HEK293 (cell line): Measurements from ENCODE around the gene CNTNAP4.

ENCODE experiments used
- CTCF ChIA-PET: fragments of 350-600 bp; formaldehyde crosslinking; extraction: SDS; loops from one replicate; lab custom pipeline; 2021; ENCODE audit warnings: antibody characterized with exemption; lab: Yijun Ruan, JAX
- POLR2A ChIA-PET: fragments of 300-600 bp; formaldehyde crosslinking; extraction: SDS; loops from one replicate; lab custom pipeline; 2020; ENCODE audit warnings: antibody characterized with exemption, inconsistent platforms; lab: Yijun Ruan, JAX
- H3K27ac ChIP-seq: fragments of 200-500 bp; sonication (Bioruptor generic); 2 replicates; pipeline ENCODE4 v1.5.1; 2014; ENCODE audit warnings: low read depth, low read length, control low read depth, inconsistent platforms; ENCODE audit errors: extremely low read depth
- H3K36me3 ChIP-seq, 2 experiments: fragments of 200-500 bp in 1 of 2; sonication (Bioruptor generic) in 1 of 2; 1 replicate in 1 of 2; 2 replicates in 1 of 2; pipeline ENCODE4 v1.5.1; 2014 to 2017; ENCODE audit warnings: inconsistent platforms in 2 of 2, low read length in 2 of 2; ENCODE audit not compliant: control insufficient read depth in 2 of 2, insufficient read depth in 1 of 2
- H3K4me1 ChIP-seq: fragments of 200-500 bp; sonication (Bioruptor generic); 2 replicates; pipeline ENCODE4 v1.5.1; 2014; ENCODE audit warnings: mild to moderate bottlenecking, low read length, inconsistent platforms; ENCODE audit not compliant: control insufficient read depth, insufficient read depth
- H3K4me3 ChIP-seq: 2 replicates; pipeline ENCODE4 v1.5.1; 2011; ENCODE audit warnings: low read depth, mild to moderate bottlenecking, control low read depth, low read length, moderate library complexity
- H3K9me3 ChIP-seq: fragments of 200-500 bp; sonication (Bioruptor generic); 2 replicates; pipeline ENCODE4 v1.5.1; 2014; ENCODE audit warnings: low read depth, low read length, inconsistent platforms; ENCODE audit not compliant: control insufficient read depth, insufficient read depth
- REPIN1 ChIP-seq: fragments of 450-650 bp; formaldehyde crosslinking; IDR thresholded peaks from 2 replicates; pipeline ENCODE4 v1.5.1; 2017; ENCODE audit warnings: missing biosample characterization, missing genetic modification characterization, low read depth
- SP2 ChIP-seq: fragments of 450-650 bp; formaldehyde crosslinking; IDR thresholded peaks from 2 replicates; pipeline ENCODE4 v1.5.1; 2016; ENCODE audit warnings: missing biosample characterization, missing genetic modification characterization
- ZBTB7A ChIP-seq: fragments of 450-650 bp; formaldehyde crosslinking; IDR thresholded peaks from 2 replicates; pipeline ENCODE4 v1.5.1; 2016; ENCODE audit warnings: low read depth, missing biosample characterization, missing genetic modification characterization
- ZFP3 ChIP-seq: fragments of 450-650 bp; formaldehyde crosslinking; IDR thresholded peaks from 2 replicates; pipeline ENCODE4 v1.5.1; 2016; ENCODE audit warnings: low read depth, missing biosample characterization, missing genetic modification characterization
- ZNF140 ChIP-seq: fragments of 450-650 bp; formaldehyde crosslinking; IDR thresholded peaks from 2 replicates; pipeline ENCODE4 v1.5.1; 2016; ENCODE audit warnings: missing biosample characterization, missing genetic modification characterization
- ZNF155 ChIP-seq: fragments of 450-650 bp; formaldehyde crosslinking; IDR thresholded peaks from 2 replicates; pipeline ENCODE4 v1.5.1; 2016; ENCODE audit warnings: missing biosample characterization, missing genetic modification characterization
- ZNF211 ChIP-seq: fragments of 450-650 bp; formaldehyde crosslinking; IDR thresholded peaks from 2 replicates; pipeline ENCODE4 v1.5.1; 2016; ENCODE audit warnings: low read depth, missing biosample characterization, missing genetic modification characterization
- ZNF266 ChIP-seq: fragments of 450-650 bp; formaldehyde crosslinking; IDR thresholded peaks from 2 replicates; pipeline ENCODE4 v1.5.1; 2016; ENCODE audit warnings: missing biosample characterization, missing genetic modification characterization, low read depth
- ZNF404 ChIP-seq: fragments of 450-650 bp; formaldehyde crosslinking; IDR thresholded peaks from 2 replicates; pipeline ENCODE4 v1.5.1; 2017; ENCODE audit warnings: missing biosample characterization, missing genetic modification characterization
- ZNF514 ChIP-seq: fragments of 450-650 bp; formaldehyde crosslinking; IDR thresholded peaks from 2 replicates; pipeline ENCODE4 v1.5.1; 2016; ENCODE audit warnings: missing biosample characterization, missing genetic modification characterization
- ZNF555 ChIP-seq: fragments of 450-650 bp; formaldehyde crosslinking; conservative IDR thresholded peaks from 2 replicates; pipeline ENCODE4 v1.5.1; 2017; ENCODE audit warnings: missing biosample characterization, mild to moderate bottlenecking, missing genetic modification characterization, inconsistent platforms
- ZNF658 ChIP-seq: fragments of 450-650 bp; formaldehyde crosslinking; IDR thresholded peaks from 2 replicates; pipeline ENCODE4; 2016; ENCODE audit warnings: missing biosample characterization, missing genetic modification characterization
- ZXDB ChIP-seq: fragments of 450-650 bp; formaldehyde crosslinking; IDR thresholded peaks from 2 replicates; pipeline ENCODE4 v1.5.1; 2016; ENCODE audit warnings: missing biosample characterization, missing genetic modification characterization
- TF ChIP-seq, protein P1 (sequence below): fragments of 450-650 bp; formaldehyde crosslinking; IDR thresholded peaks from 2 replicates; pipeline ENCODE4 v1.5.1; 2016; ENCODE audit warnings: missing biosample characterization, missing genetic modification characterization
- TF ChIP-seq, protein P2 (sequence below): fragments of 450-650 bp; formaldehyde crosslinking; IDR thresholded peaks from 2 replicates; pipeline ENCODE4 v1.5.1; 2016; ENCODE audit warnings: missing biosample characterization, missing genetic modification characterization, low read depth
- TF ChIP-seq, protein P3 (sequence below): fragments of 450-650 bp; formaldehyde crosslinking; IDR thresholded peaks from 2 replicates; pipeline ENCODE4 v1.5.1; 2016; ENCODE audit warnings: missing biosample characterization, missing genetic modification characterization, borderline replicate concordance
- TF ChIP-seq, protein P4 (sequence below): fragments of 450-650 bp; formaldehyde crosslinking; conservative IDR thresholded peaks from 2 replicates; pipeline ENCODE4 v1.5.1; 2016; ENCODE audit warnings: low read depth, missing biosample characterization, missing genetic modification characterization
- TF ChIP-seq, protein P5 (sequence below): fragments of 450-650 bp; formaldehyde crosslinking; IDR thresholded peaks from 2 replicates; pipeline ENCODE4 v1.5.0; 2017; ENCODE audit warnings: missing biosample characterization, missing genetic modification characterization, borderline replicate concordance
- TF ChIP-seq, protein P6 (sequence below): fragments of 450-650 bp; formaldehyde crosslinking; IDR thresholded peaks from 2 replicates; pipeline ENCODE4 v1.5.1; 2017; ENCODE audit warnings: missing biosample characterization, missing genetic modification characterization

Gene CNTNAP4

DNA sequence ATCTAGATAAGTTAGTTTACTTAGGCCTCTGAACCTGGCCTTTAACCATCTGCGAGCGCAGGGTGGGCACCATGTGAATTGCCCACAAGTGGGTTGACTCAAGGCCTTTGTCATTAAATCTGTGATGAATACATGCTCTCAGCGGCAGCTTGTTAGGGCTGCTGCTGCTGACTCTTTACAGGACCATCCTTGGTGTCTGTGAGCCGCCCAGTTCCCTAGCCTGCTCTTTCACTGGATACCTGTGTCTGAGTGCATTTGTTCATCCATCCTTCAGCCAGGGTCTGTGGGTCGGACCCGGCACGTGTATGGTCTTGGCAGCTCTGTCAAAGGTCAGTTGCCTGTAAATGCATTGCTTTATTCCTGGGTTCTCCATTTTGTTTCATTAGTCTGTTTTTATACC is 321.3 kb downstream of the CNTNAP4 start:
- POLR2A ChIA-PET, result no interaction called here

More for the DNA sequence above, 321.3 kb downstream of the CNTNAP4 start:
- Histone ChIP-seq H3K9me3 (no peaks in the 10 kb centered on the region), H3K27ac (no peak overlapping the region), H3K4me1 (no peaks in the 10 kb centered on the region)
- TF ChIP-seq, protein P1, sequence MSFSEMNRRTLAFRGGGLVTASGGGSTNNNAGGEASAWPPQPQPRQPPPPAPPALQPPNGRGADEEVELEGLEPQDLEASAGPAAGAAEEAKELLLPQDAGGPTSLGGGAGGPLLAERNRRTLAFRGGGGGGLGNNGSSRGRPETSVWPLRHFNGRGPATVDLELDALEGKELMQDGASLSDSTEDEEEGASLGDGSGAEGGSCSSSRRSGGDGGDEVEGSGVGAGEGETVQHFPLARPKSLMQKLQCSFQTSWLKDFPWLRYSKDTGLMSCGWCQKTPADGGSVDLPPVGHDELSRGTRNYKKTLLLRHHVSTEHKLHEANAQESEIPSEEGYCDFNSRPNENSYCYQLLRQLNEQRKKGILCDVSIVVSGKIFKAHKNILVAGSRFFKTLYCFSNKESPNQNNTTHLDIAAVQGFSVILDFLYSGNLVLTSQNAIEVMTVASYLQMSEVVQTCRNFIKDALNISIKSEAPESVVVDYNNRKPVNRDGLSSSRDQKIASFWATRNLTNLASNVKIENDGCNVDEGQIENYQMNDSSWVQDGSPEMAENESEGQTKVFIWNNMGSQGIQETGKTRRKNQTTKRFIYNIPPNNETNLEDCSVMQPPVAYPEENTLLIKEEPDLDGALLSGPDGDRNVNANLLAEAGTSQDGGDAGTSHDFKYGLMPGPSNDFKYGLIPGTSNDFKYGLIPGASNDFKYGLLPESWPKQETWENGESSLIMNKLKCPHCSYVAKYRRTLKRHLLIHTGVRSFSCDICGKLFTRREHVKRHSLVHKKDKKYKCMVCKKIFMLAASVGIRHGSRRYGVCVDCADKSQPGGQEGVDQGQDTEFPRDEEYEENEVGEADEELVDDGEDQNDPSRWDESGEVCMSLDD (tag by site-specific recombination), result no peak
- TF ChIP-seq, protein P2, sequence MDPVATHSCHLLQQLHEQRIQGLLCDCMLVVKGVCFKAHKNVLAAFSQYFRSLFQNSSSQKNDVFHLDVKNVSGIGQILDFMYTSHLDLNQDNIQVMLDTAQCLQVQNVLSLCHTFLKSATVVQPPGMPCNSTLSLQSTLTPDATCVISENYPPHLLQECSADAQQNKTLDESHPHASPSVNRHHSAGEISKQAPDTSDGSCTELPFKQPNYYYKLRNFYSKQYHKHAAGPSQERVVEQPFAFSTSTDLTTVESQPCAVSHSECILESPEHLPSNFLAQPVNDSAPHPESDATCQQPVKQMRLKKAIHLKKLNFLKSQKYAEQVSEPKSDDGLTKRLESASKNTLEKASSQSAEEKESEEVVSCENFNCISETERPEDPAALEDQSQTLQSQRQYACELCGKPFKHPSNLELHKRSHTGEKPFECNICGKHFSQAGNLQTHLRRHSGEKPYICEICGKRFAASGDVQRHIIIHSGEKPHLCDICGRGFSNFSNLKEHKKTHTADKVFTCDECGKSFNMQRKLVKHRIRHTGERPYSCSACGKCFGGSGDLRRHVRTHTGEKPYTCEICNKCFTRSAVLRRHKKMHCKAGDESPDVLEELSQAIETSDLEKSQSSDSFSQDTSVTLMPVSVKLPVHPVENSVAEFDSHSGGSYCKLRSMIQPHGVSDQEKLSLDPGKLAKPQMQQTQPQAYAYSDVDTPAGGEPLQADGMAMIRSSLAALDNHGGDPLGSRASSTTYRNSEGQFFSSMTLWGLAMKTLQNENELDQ (tag by site-specific recombination), result no peak
- TF ChIP-seq ZNF266 (tag by site-specific recombination), result no peak
- no peak for TF ChIP-seq ZNF658
- TF ChIP-seq, protein P3, sequence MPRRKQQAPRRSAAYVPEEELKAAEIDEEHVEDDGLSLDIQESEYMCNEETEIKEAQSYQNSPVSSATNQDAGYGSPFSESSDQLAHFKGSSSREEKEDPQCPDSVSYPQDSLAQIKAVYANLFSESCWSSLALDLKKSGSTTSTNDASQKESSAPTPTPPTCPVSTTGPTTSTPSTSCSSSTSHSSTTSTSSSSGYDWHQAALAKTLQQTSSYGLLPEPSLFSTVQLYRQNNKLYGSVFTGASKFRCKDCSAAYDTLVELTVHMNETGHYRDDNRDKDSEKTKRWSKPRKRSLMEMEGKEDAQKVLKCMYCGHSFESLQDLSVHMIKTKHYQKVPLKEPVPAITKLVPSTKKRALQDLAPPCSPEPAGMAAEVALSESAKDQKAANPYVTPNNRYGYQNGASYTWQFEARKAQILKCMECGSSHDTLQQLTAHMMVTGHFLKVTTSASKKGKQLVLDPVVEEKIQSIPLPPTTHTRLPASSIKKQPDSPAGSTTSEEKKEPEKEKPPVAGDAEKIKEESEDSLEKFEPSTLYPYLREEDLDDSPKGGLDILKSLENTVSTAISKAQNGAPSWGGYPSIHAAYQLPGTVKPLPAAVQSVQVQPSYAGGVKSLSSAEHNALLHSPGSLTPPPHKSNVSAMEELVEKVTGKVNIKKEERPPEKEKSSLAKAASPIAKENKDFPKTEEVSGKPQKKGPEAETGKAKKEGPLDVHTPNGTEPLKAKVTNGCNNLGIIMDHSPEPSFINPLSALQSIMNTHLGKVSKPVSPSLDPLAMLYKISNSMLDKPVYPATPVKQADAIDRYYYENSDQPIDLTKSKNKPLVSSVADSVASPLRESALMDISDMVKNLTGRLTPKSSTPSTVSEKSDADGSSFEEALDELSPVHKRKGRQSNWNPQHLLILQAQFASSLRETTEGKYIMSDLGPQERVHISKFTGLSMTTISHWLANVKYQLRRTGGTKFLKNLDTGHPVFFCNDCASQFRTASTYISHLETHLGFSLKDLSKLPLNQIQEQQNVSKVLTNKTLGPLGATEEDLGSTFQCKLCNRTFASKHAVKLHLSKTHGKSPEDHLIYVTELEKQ, result no peak
- no peak for TF ChIP-seq ZXDB
- TF ChIP-seq ZNF155 (tag by site-specific recombination), result no peak
- no peak for TF ChIP-seq ZNF140 (tag by site-specific recombination)
- TF ChIP-seq, protein P4, sequence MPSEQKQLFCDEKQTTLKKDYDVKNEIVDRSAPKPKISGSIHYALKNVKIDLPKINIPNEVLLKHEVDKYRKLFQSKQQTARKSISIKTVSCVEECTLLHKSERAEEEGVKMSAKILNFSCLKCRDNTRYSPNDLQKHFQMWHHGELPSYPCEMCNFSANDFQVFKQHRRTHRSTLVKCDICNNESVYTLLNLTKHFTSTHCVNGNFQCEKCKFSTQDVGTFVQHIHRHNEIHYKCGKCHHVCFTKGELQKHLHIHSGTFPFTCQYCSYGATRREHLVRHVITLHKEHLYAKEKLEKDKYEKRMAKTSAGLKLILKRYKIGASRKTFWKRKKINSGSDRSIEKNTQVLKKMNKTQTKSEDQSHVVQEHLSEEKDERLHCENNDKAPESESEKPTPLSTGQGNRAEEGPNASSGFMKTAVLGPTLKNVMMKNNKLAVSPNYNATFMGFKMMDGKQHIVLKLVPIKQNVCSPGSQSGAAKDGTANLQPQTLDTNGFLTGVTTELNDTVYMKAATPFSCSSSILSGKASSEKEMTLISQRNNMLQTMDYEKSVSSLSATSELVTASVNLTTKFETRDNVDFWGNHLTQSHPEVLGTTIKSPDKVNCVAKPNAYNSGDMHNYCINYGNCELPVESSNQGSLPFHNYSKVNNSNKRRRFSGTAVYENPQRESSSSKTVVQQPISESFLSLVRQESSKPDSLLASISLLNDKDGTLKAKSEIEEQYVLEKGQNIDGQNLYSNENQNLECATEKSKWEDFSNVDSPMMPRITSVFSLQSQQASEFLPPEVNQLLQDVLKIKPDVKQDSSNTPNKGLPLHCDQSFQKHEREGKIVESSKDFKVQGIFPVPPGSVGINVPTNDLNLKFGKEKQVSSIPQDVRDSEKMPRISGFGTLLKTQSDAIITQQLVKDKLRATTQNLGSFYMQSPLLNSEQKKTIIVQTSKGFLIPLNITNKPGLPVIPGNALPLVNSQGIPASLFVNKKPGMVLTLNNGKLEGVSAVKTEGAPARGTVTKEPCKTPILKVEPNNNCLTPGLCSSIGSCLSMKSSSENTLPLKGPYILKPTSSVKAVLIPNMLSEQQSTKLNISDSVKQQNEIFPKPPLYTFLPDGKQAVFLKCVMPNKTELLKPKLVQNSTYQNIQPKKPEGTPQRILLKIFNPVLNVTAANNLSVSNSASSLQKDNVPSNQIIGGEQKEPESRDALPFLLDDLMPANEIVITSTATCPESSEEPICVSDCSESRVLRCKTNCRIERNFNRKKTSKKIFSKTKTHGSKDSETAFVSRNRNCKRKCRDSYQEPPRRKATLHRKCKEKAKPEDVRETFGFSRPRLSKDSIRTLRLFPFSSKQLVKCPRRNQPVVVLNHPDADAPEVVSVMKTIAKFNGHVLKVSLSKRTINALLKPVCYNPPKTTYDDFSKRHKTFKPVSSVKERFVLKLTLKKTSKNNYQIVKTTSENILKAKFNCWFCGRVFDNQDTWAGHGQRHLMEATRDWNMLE (tag by site-specific recombination), result no peak
- TF ChIP-seq ZBTB7A (tag by site-specific recombination), result no peak
- TF ChIP-seq ZNF555 (tag by site-specific recombination), result no peak
- TF ChIP-seq, protein P5, sequence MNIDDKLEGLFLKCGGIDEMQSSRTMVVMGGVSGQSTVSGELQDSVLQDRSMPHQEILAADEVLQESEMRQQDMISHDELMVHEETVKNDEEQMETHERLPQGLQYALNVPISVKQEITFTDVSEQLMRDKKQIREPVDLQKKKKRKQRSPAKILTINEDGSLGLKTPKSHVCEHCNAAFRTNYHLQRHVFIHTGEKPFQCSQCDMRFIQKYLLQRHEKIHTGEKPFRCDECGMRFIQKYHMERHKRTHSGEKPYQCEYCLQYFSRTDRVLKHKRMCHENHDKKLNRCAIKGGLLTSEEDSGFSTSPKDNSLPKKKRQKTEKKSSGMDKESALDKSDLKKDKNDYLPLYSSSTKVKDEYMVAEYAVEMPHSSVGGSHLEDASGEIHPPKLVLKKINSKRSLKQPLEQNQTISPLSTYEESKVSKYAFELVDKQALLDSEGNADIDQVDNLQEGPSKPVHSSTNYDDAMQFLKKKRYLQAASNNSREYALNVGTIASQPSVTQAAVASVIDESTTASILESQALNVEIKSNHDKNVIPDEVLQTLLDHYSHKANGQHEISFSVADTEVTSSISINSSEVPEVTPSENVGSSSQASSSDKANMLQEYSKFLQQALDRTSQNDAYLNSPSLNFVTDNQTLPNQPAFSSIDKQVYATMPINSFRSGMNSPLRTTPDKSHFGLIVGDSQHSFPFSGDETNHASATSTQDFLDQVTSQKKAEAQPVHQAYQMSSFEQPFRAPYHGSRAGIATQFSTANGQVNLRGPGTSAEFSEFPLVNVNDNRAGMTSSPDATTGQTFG, result no peak
- no peak for TF ChIP-seq ZFP3 (tag by site-specific recombination)
- no peak for TF ChIP-seq SP2
- TF ChIP-seq REPIN1 (tag by site-specific recombination), result no peak
- no peak for TF ChIP-seq ZNF404 (tag by site-specific recombination)
- TF ChIP-seq, protein P6, sequence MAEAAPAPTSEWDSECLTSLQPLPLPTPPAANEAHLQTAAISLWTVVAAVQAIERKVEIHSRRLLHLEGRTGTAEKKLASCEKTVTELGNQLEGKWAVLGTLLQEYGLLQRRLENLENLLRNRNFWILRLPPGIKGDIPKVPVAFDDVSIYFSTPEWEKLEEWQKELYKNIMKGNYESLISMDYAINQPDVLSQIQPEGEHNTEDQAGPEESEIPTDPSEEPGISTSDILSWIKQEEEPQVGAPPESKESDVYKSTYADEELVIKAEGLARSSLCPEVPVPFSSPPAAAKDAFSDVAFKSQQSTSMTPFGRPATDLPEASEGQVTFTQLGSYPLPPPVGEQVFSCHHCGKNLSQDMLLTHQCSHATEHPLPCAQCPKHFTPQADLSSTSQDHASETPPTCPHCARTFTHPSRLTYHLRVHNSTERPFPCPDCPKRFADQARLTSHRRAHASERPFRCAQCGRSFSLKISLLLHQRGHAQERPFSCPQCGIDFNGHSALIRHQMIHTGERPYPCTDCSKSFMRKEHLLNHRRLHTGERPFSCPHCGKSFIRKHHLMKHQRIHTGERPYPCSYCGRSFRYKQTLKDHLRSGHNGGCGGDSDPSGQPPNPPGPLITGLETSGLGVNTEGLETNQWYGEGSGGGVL (tag by site-specific recombination), result no peak
- no peak for TF ChIP-seq ZNF211 (tag by site-specific recombination)
- no peak for TF ChIP-seq ZNF514 (tag by site-specific recombination)
- TF ChIP-seq, all 188 proteins: peak for 0
- CTCF ChIA-PET, result no interaction called here
- Histone ChIP-seq H3K4me3 (no peak overlapping the region), H3K36me3 (no peaks in the 10 kb centered on the region)
